CD14-positive monocyte (primary cell): ENCODE data around the gene USP25. TPM values are rescaled to one million over a fixed set of nuclear protein-coding genes. Genes with fewer than 3 reads are reported as not detected.

ENCODE experiments used
- DNase-seq, 3 donors: peaks; one replicate each; pipeline ENCODE4 v3.0.0-alpha.2; 2011 to 2022
- H2AFZ ChIP-seq: 2 replicates; pipeline ENCODE4 v1.6.0; 2012; ENCODE audit warnings: mild to moderate bottlenecking, low read depth, low read length, inconsistent platforms; ENCODE audit not compliant: insufficient read depth, poor library complexity, severe bottlenecking
- H3K27ac ChIP-seq, 2 donors: 1 replicate in 1 of 2; 2 replicates in 1 of 2; pipeline ENCODE4 v1.5.1; 2012 to 2013; ENCODE audit warnings: low read length in 2 of 2, control low read depth in 1 of 2, inconsistent platforms in 1 of 2, low read depth in 1 of 2, mild to moderate bottlenecking in 1 of 2
- H3K27me3 ChIP-seq, 2 donors: one replicate each; pipeline versions ENCODE4 v1.6.0 to v1.6.1; 2011 to 2013; ENCODE audit warnings: low read length in 2 of 2; ENCODE audit not compliant: control insufficient read depth in 2 of 2, insufficient read depth in 2 of 2
- H3K36me3 ChIP-seq, 2 donors: replicated peaks in 1 of 2; 1 replicate in 1 of 2; 2 replicates in 1 of 2; pipeline versions ENCODE4 v1.5.1 to v1.6.1; 2012 to 2013; ENCODE audit warnings: low read length in 2 of 2, control low read depth in 1 of 2, inconsistent platforms in 1 of 2, mild to moderate bottlenecking in 1 of 2; ENCODE audit not compliant: insufficient read depth in 2 of 2, control insufficient read depth in 1 of 2
- H3K4me1 ChIP-seq, 2 donors: 1 replicate in 1 of 2; 2 replicates in 1 of 2; pipeline versions ENCODE4 v1.5.1 to v1.6.1; 2012 to 2013; ENCODE audit warnings: low read length in 2 of 2, control low read depth in 1 of 2, inconsistent platforms in 1 of 2, mild to moderate bottlenecking in 1 of 2, moderate library complexity in 1 of 2; ENCODE audit not compliant: insufficient read depth in 2 of 2, control insufficient read depth in 1 of 2
- H3K4me2 ChIP-seq: replicated peaks from 2 replicates; pipeline ENCODE3; 2012; ENCODE audit warnings: low read length, moderate library complexity, mild to moderate bottlenecking; ENCODE audit not compliant: poor library complexity, severe bottlenecking; ENCODE audit errors: extremely low read depth
- H3K4me3 ChIP-seq, 3 experiments: fragments of 200-600 bp in 1 of 3; sonication (generic) in 1 of 3; replicated peaks in 1 of 3; 1 replicate in 2 of 3; 2 replicates in 1 of 3; pipeline ENCODE4 v1.5.1; 2011 to 2013; ENCODE audit warnings: low read length in 3 of 3, mild to moderate bottlenecking in 3 of 3, control low read depth in 2 of 3, low read depth in 2 of 3, inconsistent platforms in 1 of 3, moderate library complexity in 1 of 3
- H3K79me2 ChIP-seq: 2 replicates; pipeline ENCODE4 v1.6.0; 2012; ENCODE audit warnings: mild to moderate bottlenecking, control low read depth, inconsistent platforms, low read length, moderate library complexity; ENCODE audit not compliant: insufficient read depth
- H3K9ac ChIP-seq: 2 replicates; pipeline ENCODE4 v1.6.0; 2017; ENCODE audit warnings: low read length, mild to moderate bottlenecking; ENCODE audit not compliant: insufficient read depth, poor library complexity, severe bottlenecking
- H3K9me3 ChIP-seq, 2 donors: replicated peaks in 1 of 2; 1 replicate in 1 of 2; 2 replicates in 1 of 2; pipeline versions ENCODE4 v1.5.1 to v1.6.1; 2012 to 2013; ENCODE audit warnings: low read length in 2 of 2, control low read depth in 1 of 2; ENCODE audit not compliant: control insufficient read depth in 1 of 2, insufficient read depth in 1 of 2
- H4K20me1 ChIP-seq: 2 replicates; pipeline ENCODE4 v1.6.0; 2012; ENCODE audit warnings: mild to moderate bottlenecking, low read length, control low read depth, moderate library complexity; ENCODE audit not compliant: insufficient read depth
- H3K27ac Mint-ChIP-seq, 7 donors: one replicate each; pipeline ENCODE4 v1.8.0; 2020; ENCODE audit warnings: mild to moderate bottlenecking in 7 of 7, mixed read lengths in 7 of 7, moderate library complexity in 6 of 7, inconsistent platforms in 2 of 7
- H3K27me3 Mint-ChIP-seq, 3 donors: one replicate each; pipeline ENCODE4 v1.8.0; 2021 to 2022; ENCODE audit warnings: low read depth in 3 of 3, mild to moderate bottlenecking in 3 of 3, mixed read lengths in 3 of 3, moderate library complexity in 3 of 3, inconsistent platforms in 1 of 3
- H3K36me3 Mint-ChIP-seq, 2 donors: one replicate each; pipeline ENCODE4 v1.8.0; 2020; ENCODE audit warnings: mixed read lengths in 2 of 2, inconsistent platforms in 1 of 2, mild to moderate bottlenecking in 1 of 2
- H3K4me1 Mint-ChIP-seq: one replicate; pipeline ENCODE4 v1.8.0; 2020; ENCODE audit warnings: mild to moderate bottlenecking, mixed read lengths
- H3K4me3 Mint-ChIP-seq, 2 donors: one replicate each; pipeline ENCODE4 v1.8.0; 2020; ENCODE audit warnings: mild to moderate bottlenecking in 2 of 2, mixed read lengths in 2 of 2, moderate library complexity in 1 of 2
- H3K9me3 Mint-ChIP-seq, 7 donors: one replicate each; pipeline ENCODE4 v1.8.0; 2020 to 2022; ENCODE audit warnings: mixed read lengths in 7 of 7, mild to moderate bottlenecking in 6 of 7, moderate library complexity in 6 of 7, inconsistent platforms in 2 of 7
- WGBS: methylation state at CpG from one replicate; pipeline ENCODE4 v1.1.5; 2013; ENCODE audit warnings: missing lambda C conversion rate; ENCODE audit not compliant: insufficient coverage; 5-methylcytosine and 5-hydroxymethylcytosine counted together
- intact Hi-C, 2 donors: fragments of 100-400 bp; cut with micrococcal nuclease; formaldehyde crosslinking; loops; one replicate each; pipeline versions ENCODE4 v1.15.0 to v1.15.1; 2023
- polyA plus RNA-seq, 3 donors: library from polyadenylated mRNA; depleted of rRNA in 1 of 3; unstranded in 2 of 3; stranded (reverse) in 1 of 3; fragments of 300-500 nt in 2 of 3; fragments of >200 nt in 1 of 3; fragmentation: Illumina TruSeq in 2 of 3; gene quantifications; 1 replicate in 2 of 3; 2 replicates in 1 of 3; pipeline ENCODE4 v1.2.3, GENCODE V29; 2012 to 2021
- TF ChIP-seq, protein P1 (sequence below): fragments of 200-600 bp; IDR thresholded peaks from one replicate; pipeline ENCODE4 v1.8.0; 2022; ENCODE audit warnings: antibody characterized with exemption, mild to moderate bottlenecking

Gene USP25
- polyA plus RNA-seq, 3 donors: 7.2 to 15.6 (median 9.6) TPM

DNA sequence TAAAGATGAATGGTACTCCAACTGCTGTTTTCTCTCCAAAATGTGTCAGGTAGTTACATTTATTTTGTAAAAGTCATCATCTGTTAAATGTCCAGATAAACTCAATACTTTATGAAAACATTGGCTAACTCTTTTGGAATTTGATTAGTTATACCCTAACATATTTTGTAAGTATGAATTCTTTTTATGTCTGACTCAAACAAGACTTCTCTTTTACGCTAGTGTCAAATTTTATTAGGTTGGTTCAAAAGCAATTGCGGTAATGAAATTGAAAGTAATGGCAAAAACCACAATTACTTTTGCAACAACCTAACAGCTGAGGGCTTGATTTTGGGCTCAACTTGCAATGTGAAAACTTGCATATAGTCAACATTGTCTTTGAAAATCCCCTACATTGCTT lies 41.0 kb upstream of the USP25 start:
- H3K9me3 ChIP-seq: no peaks in the 10 kb centered on the region
- H3K4me1 ChIP-seq: peaks cover 64 to 69% of the 10 kb centered on the region in 2 donors
- Mint-ChIP-seq H3K27me3 (peaks cover 0 to 3% (median 0%) of the 10 kb centered on the region in 3 donors), H3K9me3 (peaks cover 0 to under 1% (median 0%) of the 10 kb centered on the region in 7 donors), H3K36me3 (peaks cover 0 to 2% of the 10 kb centered on the region in 2 donors), H3K27ac (peak overlapping the region; percentile 82 to 93 (median 88)), H3K4me1 (peaks cover 65% of the 10 kb centered on the region), H3K4me3 (peak overlapping the region; percentile 56 to 78)
- H3K9ac ChIP-seq: peak overlapping the region; percentile 23
- H2AFZ ChIP-seq: no peak overlapping the region
- TF ChIP-seq, protein P1, sequence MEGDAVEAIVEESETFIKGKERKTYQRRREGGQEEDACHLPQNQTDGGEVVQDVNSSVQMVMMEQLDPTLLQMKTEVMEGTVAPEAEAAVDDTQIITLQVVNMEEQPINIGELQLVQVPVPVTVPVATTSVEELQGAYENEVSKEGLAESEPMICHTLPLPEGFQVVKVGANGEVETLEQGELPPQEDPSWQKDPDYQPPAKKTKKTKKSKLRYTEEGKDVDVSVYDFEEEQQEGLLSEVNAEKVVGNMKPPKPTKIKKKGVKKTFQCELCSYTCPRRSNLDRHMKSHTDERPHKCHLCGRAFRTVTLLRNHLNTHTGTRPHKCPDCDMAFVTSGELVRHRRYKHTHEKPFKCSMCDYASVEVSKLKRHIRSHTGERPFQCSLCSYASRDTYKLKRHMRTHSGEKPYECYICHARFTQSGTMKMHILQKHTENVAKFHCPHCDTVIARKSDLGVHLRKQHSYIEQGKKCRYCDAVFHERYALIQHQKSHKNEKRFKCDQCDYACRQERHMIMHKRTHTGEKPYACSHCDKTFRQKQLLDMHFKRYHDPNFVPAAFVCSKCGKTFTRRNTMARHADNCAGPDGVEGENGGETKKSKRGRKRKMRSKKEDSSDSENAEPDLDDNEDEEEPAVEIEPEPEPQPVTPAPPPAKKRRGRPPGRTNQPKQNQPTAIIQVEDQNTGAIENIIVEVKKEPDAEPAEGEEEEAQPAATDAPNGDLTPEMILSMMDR: no peak
- peak; percentile 53 to 74 (median 61) for DNase-seq
- H3K4me3 ChIP-seq: peak overlapping the region in 2 of 3 experiments; percentile 41 to 65
- H3K27me3 ChIP-seq: no peaks in the 10 kb centered on the region
- H3K4me2 ChIP-seq: peak overlapping the region; percentile 72
- no peaks in the 10 kb centered on the region for H3K36me3 ChIP-seq
- WGBS: no CpG with 5 or more reads among the region's 2 CpGs
- H3K79me2 ChIP-seq: peaks cover 8% of the 10 kb centered on the region
- H4K20me1 ChIP-seq: no peaks in the 10 kb centered on the region
- intact Hi-C loops: loop anchor here (5.0 to 10.0 kb wide), 3 partner anchors 38 to 814 kb away; partner anchors contain the start of gene USP25 (in 1 of the 2)
- H3K27ac ChIP-seq: peak overlapping the region in 1 of 2 donors; percentile 85

DNA sequence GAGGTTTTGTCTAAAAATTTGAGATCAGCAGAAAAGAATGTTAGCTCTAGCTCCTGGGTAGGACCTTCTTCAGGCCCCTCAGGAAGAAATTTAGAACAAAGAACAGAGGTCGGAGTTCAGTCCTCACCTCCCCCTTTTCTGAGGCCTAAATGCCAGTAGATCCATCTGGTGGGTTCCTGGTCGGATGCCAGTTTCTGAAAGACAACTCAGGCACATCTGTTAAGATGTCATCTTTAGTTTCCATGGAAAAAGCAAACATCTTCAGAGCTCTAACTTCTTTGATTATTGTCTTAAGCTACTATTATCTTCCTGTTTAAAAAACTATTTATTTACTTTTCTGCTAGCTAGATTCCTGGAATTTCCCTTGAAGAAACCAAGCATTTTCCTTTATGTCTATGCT lies 37.1 kb upstream of the USP25 start:
- H3K4me1 ChIP-seq: peaks cover 26 to 30% of the 10 kb centered on the region in 2 donors
- no peak overlapping the region for H3K4me3 ChIP-seq
- H3K27me3 ChIP-seq: no peaks in the 10 kb centered on the region
- Mint-ChIP-seq H3K4me3 (no peak overlapping the region), H3K27me3 (peaks cover 0 to 3% (median 0%) of the 10 kb centered on the region in 3 donors), H3K27ac (no peak overlapping the region), H3K4me1 (peaks cover 30% of the 10 kb centered on the region), H3K9me3 (peaks cover 0 to 7% (median 1%) of the 10 kb centered on the region in 7 donors), H3K36me3 (peaks cover 0 to 6% of the 10 kb centered on the region in 2 donors)
- no peak overlapping the region for H3K9ac ChIP-seq
- no peak overlapping the region for H2AFZ ChIP-seq
- WGBS: 100% methylated on average over 2 of the region's 2 CpGs
- H4K20me1 ChIP-seq: no peaks in the 10 kb centered on the region
- H3K27ac ChIP-seq: no peak overlapping the region
- intact Hi-C loops: no loop called here
- H3K36me3 ChIP-seq: no peaks in the 10 kb centered on the region
- no peak for DNase-seq
- H3K9me3 ChIP-seq: no peaks in the 10 kb centered on the region
- no peaks in the 10 kb centered on the region for H3K79me2 ChIP-seq
- TF ChIP-seq, protein P1: no peak
- no peak overlapping the region for H3K4me2 ChIP-seq
